Hepatocyte (in vitro differentiated cells): ENCODE measurements around the gene HMGN2. TPM values are rescaled to one million over a fixed set of nuclear protein-coding genes. Genes with fewer than 3 reads are reported as not detected.

ENCODE experiments used
- DNase-seq: peaks from one replicate; pipeline ENCODE4 v3.0.0-alpha.2; 2016; ENCODE audit warnings: low spot score
- H2AFZ ChIP-seq: fragments of 200-600 bp; sonication (generic); 2 replicates; pipeline ENCODE4 v1.6.0; 2016; ENCODE audit warnings: antibody characterized with exemption, mild to moderate bottlenecking
- H3K27ac ChIP-seq: fragments of 200-600 bp; sonication (generic); 2 replicates; pipeline ENCODE4 v1.5.1; 2016; ENCODE audit warnings: mild to moderate bottlenecking
- H3K27me3 ChIP-seq: fragments of 200-600 bp; sonication (generic); 2 replicates; pipeline ENCODE4 v1.6.1; 2016
- H3K36me3 ChIP-seq: fragments of 200-600 bp; sonication (generic); replicated peaks from 2 replicates; pipeline ENCODE4 v1.5.1; 2016; ENCODE audit warnings: low read depth; ENCODE audit not compliant: insufficient read depth
- H3K4me1 ChIP-seq: fragments of 200-600 bp; sonication (generic); 2 replicates; pipeline ENCODE4 v1.5.1; 2016; ENCODE audit warnings: mild to moderate bottlenecking, moderate library complexity; ENCODE audit not compliant: insufficient read depth
- H3K4me2 ChIP-seq: fragments of 200-600 bp; sonication (generic); 2 replicates; pipeline ENCODE4 v1.6.0; 2016
- H3K4me3 ChIP-seq: fragments of 200-600 bp; sonication (generic); 2 replicates; pipeline ENCODE4 v1.5.1; 2016; ENCODE audit warnings: mild to moderate bottlenecking
- H3K79me2 ChIP-seq: fragments of 200-600 bp; sonication (generic); 2 replicates; pipeline ENCODE4 v1.6.0; 2017; ENCODE audit warnings: mild to moderate bottlenecking
- H3K9me2 ChIP-seq: fragments of 200-600 bp; sonication (generic); replicated peaks from 2 replicates; pipeline ENCODE4 v1.6.0; 2017; ENCODE audit warnings: mild to moderate bottlenecking; ENCODE audit not compliant: insufficient read depth
- H3K9me3 ChIP-seq: fragments of 200-600 bp; sonication (generic); 2 replicates; pipeline ENCODE4 v1.5.1; 2016; ENCODE audit warnings: low read depth, mild to moderate bottlenecking
- H4K20me1 ChIP-seq: fragments of 200-600 bp; sonication (generic); 2 replicates; pipeline ENCODE4 v1.6.0; 2016; ENCODE audit warnings: mild to moderate bottlenecking; ENCODE audit not compliant: insufficient read depth, poor library complexity, severe bottlenecking
- CTCF ChIP-seq: fragments of 200-600 bp; sonication (generic); IDR thresholded peaks from 2 replicates; pipeline ENCODE4 v1.5.1; 2016; ENCODE audit warnings: antibody characterized with exemption, mild to moderate bottlenecking; ENCODE audit not compliant: poor library complexity
- EZH2 ChIP-seq: fragments of 200-600 bp; sonication (generic); IDR thresholded peaks from 2 replicates; pipeline ENCODE4 v1.6.1; 2016; ENCODE audit warnings: antibody characterized with exemption, mild to moderate bottlenecking, borderline replicate concordance
- EZH2phosphoT487 ChIP-seq: fragments of 200-600 bp; sonication (generic); IDR thresholded peaks from one replicate; pipeline ENCODE4 v1.6.1; 2018; ENCODE audit warnings: antibody characterized with exemption, mild to moderate bottlenecking, low read depth, moderate library complexity; ENCODE audit not compliant: unreplicated experiment, severe bottlenecking
- WGBS: methylation state at CpG from one replicate; pipeline ENCODE4 v1.1.6; 2016; ENCODE audit warnings: low lambda C conversion rate; ENCODE audit errors: missing lambda C conversion rate; 5-methylcytosine and 5-hydroxymethylcytosine counted together
- polyA plus RNA-seq: library from polyadenylated mRNA; unstranded; fragments of >200 nt; fragmentation: Nextera tagmentation; extraction: Ambion mirVana; gene quantifications from 2 replicates; pipeline ENCODE4 v1.2.1, GENCODE V29; 2016
- total RNA-seq: library from RNA; depleted of rRNA; stranded (reverse); fragments of >200 nt; gene quantifications from 2 replicates; pipeline ENCODE4 v1.2.3, GENCODE V29; 2014

HMGN2 gene
- total and polyA plus RNA-seq, 2 experiments from 2014 or later, result 215 to 467 TPM

DNA sequence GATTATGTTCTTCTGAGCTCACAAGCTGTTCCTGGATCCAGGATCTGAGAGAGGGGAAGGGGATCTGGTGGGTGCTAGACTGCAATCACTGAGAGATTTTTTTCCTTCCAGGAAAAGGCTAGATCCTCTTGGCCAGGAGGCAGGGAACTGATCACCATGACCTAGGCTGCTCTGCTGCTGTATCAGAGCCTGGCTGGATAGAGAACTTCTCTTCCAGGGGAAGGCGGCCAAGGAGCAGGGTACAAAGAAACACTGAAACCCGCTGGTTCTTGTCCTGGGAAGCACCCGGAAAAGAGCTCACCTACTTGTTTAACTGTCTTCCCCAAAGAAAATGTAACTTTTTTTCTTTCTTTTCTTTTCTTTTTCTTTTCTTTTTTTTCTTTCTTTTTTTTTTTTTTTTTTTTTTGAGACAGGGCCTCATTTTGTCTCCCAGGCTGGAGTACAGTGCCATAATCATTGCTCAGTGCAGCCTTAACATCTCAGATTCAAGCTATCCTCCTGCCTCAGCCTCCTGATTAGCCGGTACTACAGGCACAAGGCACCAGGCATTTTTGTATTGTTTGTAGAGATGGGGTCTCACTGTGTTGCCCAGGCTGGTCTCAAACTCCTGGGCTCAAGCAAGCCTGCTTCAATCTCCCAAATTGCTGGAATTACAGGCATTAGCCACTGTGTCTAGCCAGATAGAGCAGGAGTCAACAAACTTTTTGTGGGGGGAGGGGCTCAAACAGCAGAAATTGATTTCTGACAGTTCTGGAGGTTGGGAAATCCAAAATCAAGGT, 44.9 kb downstream of the HMGN2 start:
- Histone ChIP-seq H3K4me3 (no peak overlapping the region), H3K9me3 (no peaks in the 10 kb centered on the region), H3K4me1 (no peaks in the 10 kb centered on the region), H3K4me2 (no peak overlapping the region), H2AFZ (no peak overlapping the region), H3K79me2 (no peaks in the 10 kb centered on the region), H3K27ac (no peak overlapping the region), H4K20me1 (no peaks in the 10 kb centered on the region), H3K27me3 (no peaks in the 10 kb centered on the region), H3K9me2 (no peaks in the 10 kb centered on the region), H3K36me3 (no peaks in the 10 kb centered on the region)
- no peak for DNase-seq
- 89% methylated on average over 4 of the region's 4 CpGs for whole genome bisulfite sequencing
- TF ChIP-seq EZH2 (no peak), EZH2phosphoT487 (no peak), CTCF (no peak)

DNA sequence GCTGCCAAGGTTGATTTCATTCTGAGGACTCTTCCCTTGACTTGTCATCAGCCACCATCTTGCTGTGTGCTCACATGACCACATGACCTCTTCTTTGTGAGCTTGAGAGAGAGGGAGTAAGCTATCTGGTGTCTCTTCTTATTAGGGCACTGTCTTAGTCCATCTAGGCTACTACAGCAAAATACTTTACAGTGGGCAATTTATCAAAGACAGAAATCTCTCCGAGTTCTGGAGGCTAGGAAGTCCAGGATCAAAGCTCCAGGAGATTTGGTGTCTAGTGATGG, 45.5 kb downstream of the HMGN2 start:
- Histone ChIP-seq H3K79me2 (no peaks in the 10 kb centered on the region), H3K4me2 (no peak overlapping the region), H3K27ac (no peak overlapping the region), H3K9me3 (no peaks in the 10 kb centered on the region), H3K27me3 (no peaks in the 10 kb centered on the region), H3K4me1 (no peaks in the 10 kb centered on the region), H3K4me3 (no peak overlapping the region), H3K36me3 (no peaks in the 10 kb centered on the region), H2AFZ (no peak overlapping the region), H4K20me1 (no peaks in the 10 kb centered on the region), H3K9me2 (no peaks in the 10 kb centered on the region)
- WGBS, result 74% methylated on average over 1 of the region's 1 CpG
- DNase-seq, result no peak
- TF ChIP-seq EZH2phosphoT487 (no peak), EZH2 (no peak), CTCF (no peak)

DNA sequence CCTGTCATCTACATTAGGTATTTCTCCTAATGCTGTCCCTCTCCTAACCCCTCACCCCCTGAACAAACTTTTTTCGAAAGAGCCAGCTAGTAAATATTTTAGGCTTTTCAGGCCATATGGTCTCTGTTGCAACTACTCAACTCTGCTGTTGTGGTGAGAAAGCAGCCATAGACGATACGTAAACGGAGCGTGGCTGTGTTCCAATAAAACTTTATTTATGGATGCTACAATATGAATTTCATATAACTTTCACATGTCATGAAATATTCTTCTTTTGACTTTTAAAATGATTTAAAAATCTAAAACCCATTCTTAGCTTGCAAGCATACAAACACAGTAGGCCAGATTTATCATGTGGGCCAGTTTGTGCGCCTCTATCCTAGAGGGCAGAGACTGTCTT, 46.1 kb downstream of the HMGN2 start:
- H3K4me1 ChIP-seq, result no peaks in the 10 kb centered on the region
- 92% methylated on average over 6 of the region's 6 CpGs for WGBS
- H3K27ac ChIP-seq, result no peak overlapping the region
- H3K4me3 ChIP-seq, result no peak overlapping the region
- no peak for DNase-seq
- no peaks in the 10 kb centered on the region for H4K20me1 ChIP-seq
- no peak overlapping the region for H2AFZ ChIP-seq
- no peaks in the 10 kb centered on the region for H3K9me2 ChIP-seq
- H3K9me3 ChIP-seq, result no peaks in the 10 kb centered on the region
- no peaks in the 10 kb centered on the region for H3K27me3 ChIP-seq
- no peaks in the 10 kb centered on the region for H3K36me3 ChIP-seq
- TF ChIP-seq CTCF, result no peak
- TF ChIP-seq EZH2, result no peak
- no peak for TF ChIP-seq EZH2phosphoT487
- no peak overlapping the region for H3K4me2 ChIP-seq
- H3K79me2 ChIP-seq, result no peaks in the 10 kb centered on the region

DNA sequence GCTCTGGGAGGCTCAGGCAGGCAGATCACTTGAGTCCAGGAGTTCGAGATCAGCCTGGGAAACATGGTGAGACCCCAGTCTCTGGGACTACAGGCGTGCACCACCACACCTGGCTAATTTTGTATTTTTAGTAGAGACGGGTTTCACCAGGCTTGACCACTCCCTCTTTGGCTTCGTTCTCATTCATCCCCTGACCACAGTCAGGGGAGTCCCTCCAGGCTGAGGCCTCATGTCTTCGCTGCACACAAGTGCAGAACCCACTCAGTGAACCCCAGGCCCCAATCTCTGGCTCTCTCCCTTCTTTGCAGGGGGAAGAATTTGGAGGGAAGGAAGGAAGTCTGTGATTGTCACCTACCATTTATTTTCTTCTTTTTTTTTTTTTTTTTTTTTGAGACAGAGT, 48.1 kb downstream of the HMGN2 start:
- Histone ChIP-seq H3K4me1 (no peaks in the 10 kb centered on the region), H2AFZ (no peak overlapping the region), H3K4me3 (no peak overlapping the region), H4K20me1 (no peaks in the 10 kb centered on the region), H3K9me3 (no peaks in the 10 kb centered on the region), H3K27me3 (no peaks in the 10 kb centered on the region), H3K79me2 (no peaks in the 10 kb centered on the region), H3K36me3 (no peaks in the 10 kb centered on the region), H3K4me2 (no peak overlapping the region), H3K9me2 (no peaks in the 10 kb centered on the region), H3K27ac (no peak overlapping the region)
- WGBS, result 87% methylated on average over 5 of the region's 5 CpGs
- DNase-seq, result no peak
- TF ChIP-seq EZH2phosphoT487, result no peak
- no peak for TF ChIP-seq CTCF
- no peak for TF ChIP-seq EZH2
